GM18505 (cell line): ENCODE results near the gene GRB10.
"Not testable (repeated sequence)": the region's sequence is repeated elsewhere in the genome, so short reads cannot be mapped to it uniquely, and the experiment has no call there.

Source experiments
- ATAC-seq: cut with Tn5 transposase; IDR thresholded peaks from one replicate; pipeline ENCODE4 v1.9.1; 2021; ENCODE audit not compliant: unreplicated experiment
- POLR2A ChIP-seq: IDR thresholded peaks from 4 replicates; pipeline ENCODE4 v1.6.1; 2011; ENCODE audit warnings: borderline replicate concordance; ENCODE audit not compliant: insufficient read depth, insufficient read length; ENCODE audit errors: extremely low read depth

Gene GRB10

DNA sequence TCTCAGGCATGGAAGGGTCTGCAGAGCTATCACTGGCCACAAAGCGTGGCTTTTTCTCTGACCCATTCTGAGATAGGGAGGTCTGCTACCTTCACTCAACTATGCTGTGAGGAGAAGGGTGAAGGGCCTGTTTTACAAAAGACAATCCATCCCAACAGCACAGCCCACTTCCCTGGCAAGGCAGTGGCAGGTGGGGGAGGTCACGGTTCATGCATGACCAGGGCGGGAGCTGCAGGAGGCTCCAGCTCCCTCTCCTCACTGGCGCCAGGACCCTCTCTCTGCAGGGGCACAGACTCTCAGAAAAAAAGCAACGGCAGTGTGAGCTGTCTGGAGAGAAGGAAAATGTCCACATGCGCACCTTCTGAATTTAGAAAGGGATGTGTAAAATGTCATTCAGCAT is 28.5 kb downstream of the GRB10 start:
- no peak for ATAC-seq

GRCh38 chr7:50752422-50752821 is 30.3 kb downstream of the GRB10 start:
- no peak for TF ChIP-seq POLR2A
- ATAC-seq: no peak

More for the DNA sequence above, 28.5 kb downstream of the GRB10 start:
- TF ChIP-seq POLR2A: no peak

DNA sequence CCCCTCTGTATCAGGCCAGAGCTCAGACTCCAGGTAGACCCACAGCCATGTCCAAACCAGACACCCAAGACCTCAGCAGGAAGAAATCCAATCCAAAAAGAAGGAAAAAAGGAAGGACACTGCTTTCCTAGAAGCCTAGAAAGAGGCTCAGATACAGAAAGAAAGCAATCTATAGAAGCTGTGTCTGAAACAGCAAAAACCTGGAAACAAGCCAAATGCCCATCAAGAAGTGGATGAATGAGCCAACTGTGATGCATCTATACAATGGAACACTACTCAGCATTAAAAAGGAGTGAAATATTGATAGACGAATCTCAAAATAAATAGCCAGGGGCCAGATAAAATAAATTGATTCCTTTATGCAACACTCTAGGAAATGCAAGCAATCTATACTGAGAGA is 31.6 kb downstream of the GRB10 start:
- no peak for ATAC-seq
- TF ChIP-seq POLR2A: no peak

DNA sequence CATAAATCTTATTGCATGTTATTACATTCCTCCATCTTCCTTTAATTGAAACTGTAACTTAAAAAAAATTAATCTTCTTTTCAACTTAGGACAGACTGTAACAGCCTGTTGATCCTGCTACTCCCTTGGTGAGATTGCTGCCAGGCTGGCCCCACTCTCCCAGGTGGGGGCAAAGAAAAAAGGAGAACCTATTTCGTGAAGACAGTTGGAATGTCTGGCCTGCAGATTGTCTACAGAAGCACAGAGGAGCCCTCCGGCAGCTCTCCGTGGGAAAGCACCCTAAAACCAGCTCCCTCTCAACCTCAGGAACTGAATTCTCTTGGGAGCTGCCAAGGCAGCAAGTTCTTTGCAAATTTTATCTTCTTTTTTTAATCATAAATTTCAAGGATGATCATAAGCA is 32.8 kb downstream of the GRB10 start:
- no peak for ATAC-seq
- TF ChIP-seq POLR2A: no peak

GRCh38 chr7:50748472-50748871 is 34.2 kb downstream of the GRB10 start:
- no peak for TF ChIP-seq POLR2A
- no peak for ATAC-seq

DNA sequence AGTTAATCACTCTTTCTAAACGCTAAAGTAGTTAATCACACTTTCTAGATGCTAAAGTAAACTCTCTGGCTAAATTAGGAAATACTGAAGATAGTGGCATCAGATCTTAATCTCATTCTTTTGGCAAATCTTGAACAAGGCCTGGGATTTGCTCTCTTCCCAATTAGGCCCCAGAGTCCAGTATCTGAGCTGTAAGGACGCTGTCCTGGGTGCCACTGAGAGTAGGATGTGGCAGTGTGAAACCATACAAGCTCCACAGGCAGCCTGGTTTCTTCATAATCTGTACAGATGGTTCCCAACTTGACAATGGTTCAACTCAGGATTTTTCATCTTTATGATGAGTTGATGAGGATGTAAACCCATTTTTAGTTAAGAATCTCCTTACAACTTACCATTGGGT is 36.9 kb downstream of the GRB10 start:
- ATAC-seq: no peak

GRCh38 chr7:50745336-50745735 is 37.4 kb downstream of the GRB10 start:
- ATAC-seq: no peak
- no peak for TF ChIP-seq POLR2A

More for the DNA sequence above, 36.9 kb downstream of the GRB10 start:
- no peak for TF ChIP-seq POLR2A

DNA sequence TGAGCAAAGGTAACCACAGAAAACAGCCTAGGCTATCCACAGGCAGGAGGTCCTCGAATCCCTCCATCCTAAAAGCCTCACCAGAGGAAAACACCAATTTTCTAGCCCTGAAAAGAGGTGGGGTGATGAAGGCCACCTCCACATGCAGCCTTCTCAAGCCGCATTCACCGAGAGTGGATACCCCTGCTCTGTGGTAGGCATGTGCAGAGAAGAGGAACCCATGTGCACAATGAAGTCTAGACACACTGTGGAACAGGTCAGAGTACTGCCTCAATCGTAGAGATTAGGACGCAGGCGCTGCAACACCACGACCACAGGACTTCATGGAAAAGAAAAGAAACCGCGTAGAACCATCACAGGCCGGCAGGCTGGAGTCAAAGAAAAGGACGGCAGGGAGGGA is 38.8 kb downstream of the GRB10 start:
- no peak for TF ChIP-seq POLR2A
- ATAC-seq: no peak

DNA sequence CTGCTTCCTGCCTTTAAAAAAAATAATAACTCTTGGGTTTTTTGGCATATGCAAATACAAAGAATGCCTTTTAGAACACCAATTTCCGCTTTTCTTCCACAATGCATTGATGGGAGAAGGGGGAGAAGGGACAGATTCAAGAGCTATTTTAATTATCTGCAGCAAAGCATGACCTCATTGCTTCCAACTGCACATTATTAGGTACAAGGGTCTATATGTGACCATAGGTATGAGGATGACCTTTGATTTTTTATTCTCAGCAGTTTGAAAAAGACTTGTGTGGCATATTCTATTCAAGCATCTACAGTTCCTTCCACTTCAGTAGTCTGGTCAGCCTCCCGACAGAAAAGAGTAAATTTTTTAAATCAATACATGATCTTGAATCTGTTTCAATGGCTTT is 39.7 kb downstream of the GRB10 start:
- ATAC-seq: no peak
- no peak for TF ChIP-seq POLR2A

GRCh38 chr7:50742401-50742800 is 40.3 kb downstream of the GRB10 start:
- ATAC-seq: no peak
- TF ChIP-seq POLR2A: no peak

GRCh38 chr7:50739744-50740435 is 42.8 kb downstream of the GRB10 start:
- peak; percentile 88 for ATAC-seq

DNA sequence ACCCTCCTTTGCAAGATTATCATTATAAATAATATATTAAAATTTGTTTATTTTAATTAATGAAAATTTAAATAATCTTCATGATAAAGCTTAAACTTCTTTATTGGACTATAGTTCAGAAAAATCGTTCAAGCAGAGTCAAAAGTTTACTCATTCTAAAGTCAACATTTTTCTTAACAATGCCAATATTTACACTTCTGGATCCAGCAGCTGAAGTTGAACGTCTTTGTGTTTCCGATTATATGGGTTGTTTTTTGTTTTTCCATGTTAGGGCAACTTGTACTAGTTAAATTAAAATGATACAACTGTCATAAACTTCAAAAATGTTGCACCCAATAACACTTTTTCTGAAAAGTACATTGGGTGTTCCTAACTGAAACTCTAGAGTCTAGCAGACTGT is 43.8 kb downstream of the GRB10 start:
- no peak for TF ChIP-seq POLR2A
- no peak for ATAC-seq

More at GRCh38 chr7:50739744-50740435, 42.8 kb downstream of the GRB10 start:
- no peak for TF ChIP-seq POLR2A

DNA sequence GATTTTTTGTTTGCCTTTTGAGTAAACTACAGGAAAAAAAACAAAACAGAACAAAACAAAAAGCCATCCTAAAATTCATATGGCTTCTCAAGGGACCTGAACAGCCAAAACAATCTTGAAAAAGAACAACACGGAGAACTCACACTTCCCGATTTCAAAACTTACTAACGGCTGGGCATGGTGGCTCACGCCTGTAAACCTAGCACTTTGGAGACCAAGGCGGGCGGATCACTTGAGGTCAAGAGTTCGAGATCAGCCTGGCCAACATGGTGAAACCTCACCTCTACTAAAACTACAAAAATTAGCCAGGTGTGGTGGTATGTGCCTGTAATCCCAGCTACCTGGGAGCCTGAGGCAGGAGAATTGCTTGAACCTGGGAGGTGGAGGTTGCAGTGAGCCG is 46.9 kb downstream of the GRB10 start:
- ATAC-seq: not testable (repeated sequence)

- TF ChIP-seq POLR2A: no peak
These were observed 47.4 kb downstream of the GRB10 start for GRCh38 chr7:50735333-50735732.

GRCh38 chr7:50734246-50734645 is 48.5 kb downstream of the GRB10 start:
- no peak for TF ChIP-seq POLR2A
- no peak for ATAC-seq

More at GRCh38 chr7:50735333-50735732, 47.4 kb downstream of the GRB10 start:
- no peak for ATAC-seq

DNA sequence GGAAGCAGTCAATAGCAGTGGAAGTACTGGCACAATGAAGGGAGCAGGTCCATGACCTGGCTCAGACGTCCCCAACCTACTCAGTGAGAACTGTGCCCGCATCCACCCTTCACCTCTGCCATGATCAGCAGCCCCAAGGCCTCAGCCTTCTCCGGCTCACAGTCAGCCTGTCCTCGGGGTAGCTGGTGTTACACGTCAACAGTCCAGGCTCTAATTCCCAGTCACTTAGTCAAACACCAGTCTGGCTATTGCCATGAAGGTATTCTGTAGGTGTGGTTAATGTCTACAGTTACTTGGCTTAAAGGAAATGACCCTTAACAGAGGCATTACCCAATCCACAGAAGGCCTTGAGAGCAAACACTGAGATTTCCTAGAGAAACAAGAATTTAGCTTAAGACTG is 49.1 kb downstream of the GRB10 start:
- TF ChIP-seq POLR2A: no peak
- no peak for ATAC-seq
